GM19372 (cell line): ENCODE measurements around the gene SLC1A3.

Source experiments
- ATAC-seq: cut with Tn5 transposase; IDR thresholded peaks from one replicate; pipeline ENCODE4 v1.9.1; 2021; ENCODE audit warnings: mild to moderate bottlenecking, low read depth, moderate library complexity; ENCODE audit not compliant: unreplicated experiment

Gene SLC1A3

DNA sequence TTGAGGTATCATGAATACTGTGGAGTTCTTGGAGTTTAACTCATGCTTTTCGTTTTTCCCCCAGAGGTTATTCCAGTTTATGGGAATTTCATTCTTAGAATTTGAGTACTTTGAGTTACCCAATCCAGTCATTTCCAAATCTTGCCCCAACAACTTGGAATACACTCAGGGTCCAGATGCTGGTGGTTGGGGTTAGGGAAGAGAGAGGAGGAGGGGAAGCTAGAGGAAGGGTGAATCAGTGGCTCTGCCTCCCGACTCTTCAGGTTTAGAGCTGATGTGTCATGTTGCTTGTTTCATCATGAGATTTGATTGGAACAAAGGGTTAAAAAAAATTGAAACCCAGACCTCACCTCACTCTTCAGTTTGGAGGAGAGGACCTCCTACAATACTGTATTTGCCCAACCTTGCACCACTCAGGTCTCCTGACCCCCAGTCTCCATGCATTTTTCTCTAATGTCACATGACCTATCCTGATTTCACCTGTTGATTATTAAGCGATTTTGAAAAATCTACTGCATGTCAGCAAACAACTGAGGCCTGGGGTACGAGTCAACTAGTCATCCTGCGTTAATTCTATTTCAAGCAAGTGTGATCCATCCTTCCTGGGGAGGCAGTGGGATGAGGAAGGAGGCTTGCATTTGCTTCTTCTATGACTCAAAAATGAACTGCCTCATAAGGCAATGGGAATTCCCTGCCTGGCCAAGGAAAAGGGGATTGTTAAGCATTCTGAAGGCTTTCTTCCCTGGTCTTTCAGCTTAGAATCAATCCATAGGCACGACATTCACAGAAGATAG, 6.2 kb upstream of the SLC1A3 start:
- ATAC-seq: no peak

- ATAC-seq: no peak
Measured at GRCh38 chr5:36600917-36601527, 5.4 kb upstream of the SLC1A3 start.

GRCh38 chr5:36602704-36603321, 3.6 kb upstream of the SLC1A3 start:
- ATAC-seq: no peak

- no peak for ATAC-seq
Measured at GRCh38 chr5:36605241-36605640, 1.2 kb upstream of the SLC1A3 start.

GRCh38 chr5:36606036-36606427, 374 bp upstream of the SLC1A3 start:
- no peak for ATAC-seq

DNA sequence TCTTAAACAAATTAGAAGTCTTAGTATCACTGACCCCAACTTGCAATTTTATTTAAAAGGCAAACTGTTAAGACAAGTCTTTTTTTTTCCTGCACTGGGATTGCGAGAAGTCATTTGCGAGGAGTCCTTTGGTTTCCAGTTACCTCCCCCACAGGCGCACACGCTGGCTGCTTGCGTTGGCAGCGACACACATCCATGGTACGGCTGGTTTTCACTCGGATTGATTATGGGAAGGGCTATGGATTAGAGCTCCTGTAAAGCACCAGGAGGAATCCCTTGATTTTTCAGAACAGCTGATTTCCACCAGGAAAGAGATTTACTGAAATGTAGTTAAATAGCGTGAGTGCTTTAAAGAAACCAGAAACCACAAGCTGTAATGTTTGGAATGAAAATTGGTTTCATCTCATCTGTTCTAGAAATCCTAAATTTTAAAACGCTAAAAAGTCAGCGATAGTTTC, 737 bp downstream of the SLC1A3 start:
- ATAC-seq: no peak

- no peak for ATAC-seq
Measured at GRCh38 chr5:36607838-36608783, 1.7 kb downstream of the SLC1A3 start.

GRCh38 chr5:36610621-36611020, 4.2 kb downstream of the SLC1A3 start:
- no peak for ATAC-seq

DNA sequence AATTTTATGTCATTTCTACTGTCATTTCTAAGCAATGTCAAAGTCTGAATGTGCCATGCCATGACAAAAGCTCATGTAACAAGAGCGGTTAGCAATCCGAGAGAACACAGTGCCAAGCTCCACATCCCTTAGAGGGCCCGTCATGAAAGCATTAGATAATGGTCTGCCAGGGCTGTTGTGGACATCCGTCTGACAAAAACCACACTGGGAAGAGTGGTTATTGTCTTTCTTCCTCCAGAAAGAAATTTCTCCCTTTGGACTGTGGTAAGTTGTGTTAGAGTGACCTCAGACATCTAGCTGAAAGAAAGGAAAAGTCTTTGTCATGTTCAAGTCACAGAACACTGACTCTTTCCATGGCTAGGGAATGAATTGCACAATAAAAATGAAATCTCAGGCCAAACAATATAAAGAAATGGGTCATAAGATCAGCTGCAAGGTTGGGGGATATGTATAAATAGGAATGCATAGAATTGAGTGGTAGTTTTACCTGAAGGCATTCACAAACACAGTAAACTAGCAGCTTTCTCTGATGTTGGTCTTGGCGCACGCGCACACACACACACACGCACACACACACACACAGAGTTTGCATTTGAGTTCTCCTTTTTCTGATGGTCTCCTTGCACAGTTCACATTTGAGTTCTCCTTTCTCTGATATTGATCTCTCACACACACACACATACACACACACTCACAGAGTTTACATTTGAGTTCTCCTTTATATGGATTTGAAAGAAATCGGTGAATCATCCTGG, 5.3 kb downstream of the SLC1A3 start:
- ATAC-seq: no peak

- ATAC-seq: no peak
Measured at GRCh38 chr5:36613241-36613640, 6.8 kb downstream of the SLC1A3 start.

- no peak for ATAC-seq
Measured at GRCh38 chr5:36613771-36614656, 7.6 kb downstream of the SLC1A3 start.

DNA sequence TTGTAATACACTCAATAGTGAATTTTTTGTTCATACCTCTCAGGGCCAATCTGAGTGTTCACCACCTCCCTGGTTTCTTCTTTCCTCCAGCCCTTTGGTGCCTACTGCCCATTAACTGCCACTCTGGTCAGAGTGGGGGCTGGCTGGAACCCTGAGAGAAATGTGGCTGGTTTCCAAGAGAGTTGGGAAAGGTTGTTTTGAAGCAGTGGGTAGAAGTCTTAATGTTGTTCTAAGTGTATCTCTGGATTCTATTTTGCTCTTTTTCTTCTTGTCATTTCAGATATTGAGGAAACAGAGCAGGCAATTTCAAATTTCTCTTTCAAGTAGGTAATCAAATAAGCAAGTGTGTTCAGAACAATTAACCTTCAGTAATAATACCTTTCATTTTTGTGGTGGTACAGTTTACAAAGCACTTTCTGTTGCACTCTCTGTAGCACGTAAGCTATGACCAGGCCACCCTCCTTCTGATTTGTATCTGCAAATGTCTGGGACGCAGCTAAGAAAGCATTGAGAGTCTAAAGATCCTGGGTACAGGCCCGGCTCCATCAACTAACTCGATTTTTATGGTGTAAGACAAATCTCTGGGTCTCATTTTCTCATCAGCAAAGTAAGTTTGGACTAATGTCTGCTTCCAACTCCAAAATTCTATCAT, 8.4 kb downstream of the SLC1A3 start:
- no peak for ATAC-seq

- ATAC-seq: no peak
Measured at GRCh38 chr5:36619012-36619635, 12.7 kb downstream of the SLC1A3 start.

- no peak for ATAC-seq
Measured at GRCh38 chr5:36621985-36622384, 15.6 kb downstream of the SLC1A3 start.

- ATAC-seq: no peak
Measured at GRCh38 chr5:36623832-36624231, 17.4 kb downstream of the SLC1A3 start.

GRCh38 chr5:36624277-36624676, 17.9 kb downstream of the SLC1A3 start:
- no peak for ATAC-seq

DNA sequence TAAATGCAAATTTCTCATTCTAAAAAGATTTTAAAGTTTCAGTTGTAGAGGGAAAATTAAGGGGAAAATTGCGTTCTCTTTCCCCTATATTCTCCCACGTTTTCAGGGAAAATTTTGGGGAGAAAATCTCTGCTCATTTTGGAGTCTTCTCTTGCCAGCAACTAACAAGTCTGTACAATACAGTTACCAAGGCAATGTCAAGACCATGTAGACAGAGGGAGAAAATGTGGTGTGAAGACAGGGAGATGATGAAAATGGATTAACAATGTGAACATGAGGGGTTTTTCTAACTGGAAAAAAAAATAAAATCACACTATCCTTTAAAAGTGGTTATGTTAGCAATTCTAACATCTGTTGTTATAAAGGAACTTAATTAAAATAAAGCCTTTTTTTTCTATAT, 22.3 kb downstream of the SLC1A3 start:
- no peak for ATAC-seq

DNA sequence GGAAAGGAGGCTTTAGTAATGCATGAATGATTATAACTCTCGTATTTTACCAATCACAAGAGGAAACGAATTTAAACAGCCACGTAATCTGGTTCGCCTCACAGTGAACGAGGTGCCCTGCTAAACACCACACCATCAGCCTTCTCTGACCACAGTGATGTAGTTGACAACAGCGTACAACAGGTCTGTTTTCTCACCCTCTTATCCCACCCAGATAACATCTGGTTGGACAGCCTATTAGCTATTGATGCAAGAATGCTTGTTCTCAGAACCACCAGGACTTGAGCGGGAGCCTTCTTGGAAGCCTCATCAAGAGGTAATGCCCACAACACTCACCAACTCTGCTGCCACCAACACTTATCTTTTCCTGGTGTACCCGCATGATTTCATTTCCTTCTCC, 23.3 kb downstream of the SLC1A3 start:
- ATAC-seq: no peak
